GM23338 (cell line): ENCODE data around the gene SMYD3.

ENCODE experiments used
- CTCF ChIP-seq, 2 experiments: fragments of 200-600 bp in 1 of 2; sonication (generic) in 1 of 2; conservative IDR thresholded peaks; 2 replicates each; pipeline versions ENCODE4 v1.5.1 to v1.6.1; 2016 to 2017; ENCODE audit warnings: antibody characterized with exemption in 2 of 2, low read depth in 2 of 2, mild to moderate bottlenecking in 2 of 2, moderate library complexity in 1 of 2
- ETS1 ChIP-seq: IDR thresholded peaks from 2 replicates; pipeline ENCODE4 v1.6.1; 2016; ENCODE audit warnings: antibody characterized with exemption
- EZH2 ChIP-seq: fragments of 200-600 bp; sonication (generic); IDR thresholded peaks from one replicate; pipeline ENCODE4 v1.8.0; 2017; ENCODE audit warnings: antibody characterized with exemption, mild to moderate bottlenecking, low read depth; ENCODE audit not compliant: unreplicated experiment
- JUNB ChIP-seq: IDR thresholded peaks from one replicate; pipeline ENCODE4 v1.6.1; 2016; ENCODE audit warnings: antibody characterized with exemption; ENCODE audit not compliant: unreplicated experiment
- POLR2AphosphoS5 ChIP-seq: IDR thresholded peaks from 2 replicates; pipeline ENCODE4 v1.6.1; 2016; ENCODE audit warnings: antibody characterized with exemption, low read depth
- REST ChIP-seq: IDR thresholded peaks from one replicate; pipeline ENCODE4 v1.6.1; 2018; ENCODE audit warnings: antibody characterized with exemption; ENCODE audit not compliant: unreplicated experiment
- STAT1 ChIP-seq: IDR thresholded peaks from one replicate; pipeline ENCODE4 v1.6.1; 2016; ENCODE audit warnings: antibody characterized with exemption; ENCODE audit not compliant: unreplicated experiment
- ZNF331 ChIP-seq: fragments of 250-450 bp; sonication (Bioruptor Pico); IDR thresholded peaks from 2 replicates; pipeline ENCODE4 v1.5.0; 2020; ENCODE audit warnings: low read depth, mild to moderate bottlenecking, moderate library complexity

- TF ChIP-seq EZH2 (no peak), CTCF (conservative IDR thresholded peaks at IDR 0.05; ENCODE audit: low read depth in 2 of 2) (no peak), STAT1 (no peak), JUNB (no peak), POLR2AphosphoS5 (no peak), REST (no peak), ZNF331 (no peak), ETS1 (no peak)
Measured at GRCh38 chr1:246083416-246083815, 423.7 kb downstream of the SMYD3 start.
